HUES48 (cell line): ENCODE measurements around the gene PHACTR1.

Experiments used
- H3K27ac ChIP-seq: one replicate; pipeline ENCODE4 v1.7.0; 2013; ENCODE audit warnings: low read depth, low read length, inconsistent platforms
- H3K27me3 ChIP-seq: 2 replicates; pipeline ENCODE4 v1.6.1; 2013; ENCODE audit warnings: mild to moderate bottlenecking, low read length; ENCODE audit not compliant: control insufficient read depth, insufficient read depth
- H3K36me3 ChIP-seq: 2 replicates; pipeline ENCODE4 v1.6.1; 2013; ENCODE audit warnings: low read length; ENCODE audit not compliant: control insufficient read depth, insufficient read depth
- H3K4me1 ChIP-seq: 2 replicates; pipeline ENCODE4 v1.6.1; 2013; ENCODE audit warnings: mild to moderate bottlenecking, low read length; ENCODE audit not compliant: control insufficient read depth, insufficient read depth
- H3K4me3 ChIP-seq: 2 replicates; pipeline ENCODE4 v1.5.1; 2013; ENCODE audit warnings: mild to moderate bottlenecking, low read depth, low read length
- H3K9ac ChIP-seq: 2 replicates; pipeline ENCODE4 v1.6.1; 2013; ENCODE audit warnings: mild to moderate bottlenecking, low read depth, low read length, moderate library complexity
- H3K9me3 ChIP-seq: 2 replicates; pipeline ENCODE4 v1.6.1; 2013; ENCODE audit warnings: low read length; ENCODE audit not compliant: control insufficient read depth, insufficient read depth

PHACTR1 gene

GRCh38 chr6:13187692-13188091, 471.1 kb downstream of the PHACTR1 start:
- H3K9me3 ChIP-seq = no peaks in the 10 kb centered on the region
- no peaks in the 10 kb centered on the region for H3K27me3 ChIP-seq
- no peaks in the 10 kb centered on the region for H3K36me3 ChIP-seq
- no peak overlapping the region for H3K9ac ChIP-seq
- peaks cover 20% of the 10 kb centered on the region for H3K4me1 ChIP-seq
- H3K27ac ChIP-seq = no peak overlapping the region
- no peak overlapping the region for H3K4me3 ChIP-seq

GRCh38 chr6:13188306-13188705, 471.7 kb downstream of the PHACTR1 start:
- Histone ChIP-seq H3K27me3 (no peaks in the 10 kb centered on the region), H3K4me1 (peaks cover 24% of the 10 kb centered on the region)

GRCh38 chr6:13189710-13190109, 473.1 kb downstream of the PHACTR1 start:
- Histone ChIP-seq H3K27ac (no peak overlapping the region), H3K27me3 (no peaks in the 10 kb centered on the region), H3K9me3 (no peaks in the 10 kb centered on the region), H3K9ac (no peak overlapping the region), H3K4me1 (peaks cover 24% of the 10 kb centered on the region), H3K36me3 (no peaks in the 10 kb centered on the region), H3K4me3 (no peak overlapping the region)

More at GRCh38 chr6:13188306-13188705, 471.7 kb downstream of the PHACTR1 start:
- H3K36me3 ChIP-seq = no peaks in the 10 kb centered on the region
- H3K4me3 ChIP-seq = no peak overlapping the region
- no peaks in the 10 kb centered on the region for H3K9me3 ChIP-seq
- no peak overlapping the region for H3K9ac ChIP-seq
- no peak overlapping the region for H3K27ac ChIP-seq

- Histone ChIP-seq H3K4me3 (no peak overlapping the region), H3K9me3 (no peaks in the 10 kb centered on the region), H3K27me3 (no peaks in the 10 kb centered on the region)
Measured at GRCh38 chr6:13190376-13190775, 473.8 kb downstream of the PHACTR1 start.

GRCh38 chr6:13191461-13191860, 474.9 kb downstream of the PHACTR1 start:
- Histone ChIP-seq H3K4me3 (no peak overlapping the region), H3K27ac (no peak overlapping the region), H3K9ac (no peak overlapping the region), H3K4me1 (peaks cover 24% of the 10 kb centered on the region), H3K36me3 (no peaks in the 10 kb centered on the region), H3K9me3 (no peaks in the 10 kb centered on the region), H3K27me3 (no peaks in the 10 kb centered on the region)

More at GRCh38 chr6:13190376-13190775, 473.8 kb downstream of the PHACTR1 start:
- Histone ChIP-seq H3K27ac (no peak overlapping the region), H3K36me3 (no peaks in the 10 kb centered on the region), H3K9ac (no peak overlapping the region), H3K4me1 (peaks cover 24% of the 10 kb centered on the region)

- Histone ChIP-seq H3K4me3 (no peak overlapping the region), H3K4me1 (peaks cover 24% of the 10 kb centered on the region), H3K27me3 (no peaks in the 10 kb centered on the region), H3K9me3 (no peaks in the 10 kb centered on the region), H3K9ac (no peak overlapping the region), H3K36me3 (no peaks in the 10 kb centered on the region), H3K27ac (no peak overlapping the region)
Measured at GRCh38 chr6:13194852-13195251, 478.3 kb downstream of the PHACTR1 start.

- Histone ChIP-seq H3K4me3 (no peak overlapping the region), H3K27me3 (no peaks in the 10 kb centered on the region), H3K9me3 (no peaks in the 10 kb centered on the region), H3K27ac (no peak overlapping the region), H3K36me3 (no peaks in the 10 kb centered on the region), H3K9ac (no peak overlapping the region), H3K4me1 (peaks cover 23% of the 10 kb centered on the region)
Measured at GRCh38 chr6:13195803-13196202, 479.2 kb downstream of the PHACTR1 start.

- Histone ChIP-seq H3K27ac (no peak overlapping the region), H3K4me3 (no peak overlapping the region), H3K27me3 (no peaks in the 10 kb centered on the region), H3K36me3 (no peaks in the 10 kb centered on the region), H3K9me3 (no peaks in the 10 kb centered on the region), H3K9ac (no peak overlapping the region), H3K4me1 (no peaks in the 10 kb centered on the region)
Measured at GRCh38 chr6:13198168-13198567, 481.6 kb downstream of the PHACTR1 start.

GRCh38 chr6:13201336-13201735, 484.8 kb downstream of the PHACTR1 start:
- no peaks in the 10 kb centered on the region for H3K4me1 ChIP-seq
- no peaks in the 10 kb centered on the region for H3K9me3 ChIP-seq
- no peak overlapping the region for H3K4me3 ChIP-seq
- H3K27me3 ChIP-seq = no peaks in the 10 kb centered on the region
- no peaks in the 10 kb centered on the region for H3K36me3 ChIP-seq
- no peak overlapping the region for H3K9ac ChIP-seq
- no peak overlapping the region for H3K27ac ChIP-seq

- Histone ChIP-seq H3K27ac (no peak overlapping the region), H3K36me3 (no peaks in the 10 kb centered on the region), H3K4me3 (no peak overlapping the region), H3K4me1 (no peaks in the 10 kb centered on the region), H3K9ac (no peak overlapping the region), H3K27me3 (no peaks in the 10 kb centered on the region), H3K9me3 (no peaks in the 10 kb centered on the region)
Measured at GRCh38 chr6:13203145-13203544, 486.6 kb downstream of the PHACTR1 start.

- Histone ChIP-seq H3K36me3 (no peaks in the 10 kb centered on the region), H3K4me3 (no peak overlapping the region), H3K27me3 (no peaks in the 10 kb centered on the region), H3K27ac (no peak overlapping the region), H3K9me3 (no peaks in the 10 kb centered on the region), H3K4me1 (no peaks in the 10 kb centered on the region), H3K9ac (no peak overlapping the region)
Measured at GRCh38 chr6:13205106-13205505, 488.5 kb downstream of the PHACTR1 start.

GRCh38 chr6:13212096-13212495, 495.5 kb downstream of the PHACTR1 start:
- Histone ChIP-seq H3K36me3 (no peaks in the 10 kb centered on the region), H3K4me3 (no peak overlapping the region), H3K9me3 (no peaks in the 10 kb centered on the region), H3K9ac (no peak overlapping the region), H3K27ac (no peak overlapping the region), H3K27me3 (no peaks in the 10 kb centered on the region), H3K4me1 (no peaks in the 10 kb centered on the region)
